ENCODE data around the gene MIOX. TPM values are rescaled to one million over a fixed set of nuclear protein-coding genes. Genes with fewer than 3 reads are reported as not detected.
A peak's percentile ranks its signal among the peaks of the same experiment; 100 is the strongest.

MIOX gene
- total and polyA plus RNA-seq, 9 of the 15 experiments (the other 6 are each of a cell fraction or from before 2014, with no cell fraction given), result 0.08 TPM; not detected in 8

GRCh38 chr22:50474710-50475651 is 11.7 kb upstream of the MIOX start, which contains the start of gene SBF1 (continued):
- TF ChIP-seq MGA (IDR thresholded peaks at IDR 0.05) (peak; percentile 34; the same call in 1 of the 2 replicates), POLR2B (IDR thresholded peaks at IDR 0.05; ENCODE audit: low read depth, partially characterized antibody) (peak; percentile 39), ETV1 (tag; conservative IDR thresholded peaks at IDR 0.05; ENCODE audit: low read depth) (no peak), DMBX1 (CRISPR knock-in tag; IDR thresholded peaks at IDR 0.05; ENCODE audit: borderline replicate concordance) (no peak), SPI1 (IDR thresholded peaks at IDR 0.05; ENCODE audit: borderline replicate concordance, low read depth, low read length) (no peak), SP1 (CRISPR knock-in tag; IDR thresholded peaks at IDR 0.05) (peak; percentile 49), RBM17 (IDR thresholded peaks at IDR 0.05; ENCODE audit: borderline replicate concordance, low read depth, low read length) (no peak), KLF6 (CRISPR knock-in tag; IDR thresholded peaks at IDR 0.05; ENCODE audit: borderline replicate concordance) (no peak), POLR2A (conservative IDR thresholded peaks at IDR 0.05) (peak; percentile 59; the same call in 1 of the 2 replicates), SUPT5H (IDR thresholded peaks at IDR 0.05) (peak; percentile 51; the same call in 1 of the 2 replicates), CREM (IDR thresholded peaks at IDR 0.05; ENCODE audit: low read depth) (peak; percentile 36), KDM5B (IDR thresholded peaks at IDR 0.05; ENCODE audit: insufficient replicate concordance, low read depth, low read length) (peak; percentile 58), CBX3 (IDR thresholded peaks at IDR 0.05; ENCODE audit: borderline replicate concordance in 1 of 2, low read length in 2 of 2) (no peak), POLR2AphosphoS5 (IDR thresholded peaks at IDR 0.05; ENCODE audit: control insufficient read depth, insufficient read depth, low read depth, low read length) (no peak), HMBOX1 (IDR thresholded peaks at IDR 0.05) (no peak), HDAC2 (IDR thresholded peaks at IDR 0.05) (no peak)
